Measurements from ENCODE around the gene FMNL2.

FMNL2 gene

GRCh38 chr2:152400607-152401214 lies 65.7 kb downstream of the FMNL2 start:
- no peaks in the 10 kb centered on the region for H3K79me2 ChIP-seq (ENCODE audit: insufficient read depth, low read length)
- no peaks in the 10 kb centered on the region for H3F3A ChIP-seq (ENCODE audit: insufficient read depth)
- H3K36me3 ChIP-seq (ENCODE audit: low read length): no peaks in the 10 kb centered on the region
- H3K9me3 ChIP-seq (ENCODE audit: insufficient read depth, low read length): no peaks in the 10 kb centered on the region
- TF ChIP-seq EZH2phosphoT487 (conservative IDR thresholded peaks at IDR 0.05; ENCODE audit: low read length) (no peak), CTCF (IDR thresholded peaks at IDR 0.05; ENCODE audit: insufficient read depth, low read length, poor library complexity, severe bottlenecking) (no peak)
- no peaks in the 10 kb centered on the region for H3K27me3 ChIP-seq (ENCODE audit: low read length)
- no peak overlapping the region for H3K9ac ChIP-seq (ENCODE audit: low read length)
- H3K4me2 ChIP-seq (ENCODE audit: low read depth, low read length, poor library complexity, severe bottlenecking): no peak overlapping the region
- H3K4me3 ChIP-seq (ENCODE audit: insufficient read depth, low read length, poor library complexity, severe bottlenecking): no peak overlapping the region
- no peaks in the 10 kb centered on the region for H3K9me2 ChIP-seq (replicated peaks; ENCODE audit: insufficient read depth, low read length)
- no peak overlapping the region for H2AFZ ChIP-seq (ENCODE audit: low read depth, low read length, severe bottlenecking)
- no peak overlapping the region for H3K27ac ChIP-seq (ENCODE audit: low read depth, low read length)
- H4K20me1 ChIP-seq (ENCODE audit: low read depth, low read length): no peaks in the 10 kb centered on the region; the same call in 1 of the 2 replicates

GRCh38 chr2:152402780-152403759 lies 68.1 kb downstream of the FMNL2 start:
- H3K9me3 ChIP-seq (ENCODE audit: insufficient read depth, low read length): no peaks in the 10 kb centered on the region
- TF ChIP-seq CTCF (IDR thresholded peaks at IDR 0.05; ENCODE audit: insufficient read depth, low read length, poor library complexity, severe bottlenecking): no peak
- no peak for TF ChIP-seq EZH2phosphoT487 (conservative IDR thresholded peaks at IDR 0.05; ENCODE audit: low read length)
- no peaks in the 10 kb centered on the region for H3K27me3 ChIP-seq (ENCODE audit: low read length)
- H3K79me2 ChIP-seq (ENCODE audit: insufficient read depth, low read length): no peaks in the 10 kb centered on the region
- no peaks in the 10 kb centered on the region for H3F3A ChIP-seq (ENCODE audit: insufficient read depth)
- no peak overlapping the region for H3K4me3 ChIP-seq (ENCODE audit: insufficient read depth, low read length, poor library complexity, severe bottlenecking)
- no peaks in the 10 kb centered on the region for H3K36me3 ChIP-seq (ENCODE audit: low read length)
- H2AFZ ChIP-seq (ENCODE audit: low read depth, low read length, severe bottlenecking): no peak overlapping the region
- H3K27ac ChIP-seq (ENCODE audit: low read depth, low read length): no peak overlapping the region
- no peaks in the 10 kb centered on the region; the same call in 1 of the 2 replicates for H4K20me1 ChIP-seq (ENCODE audit: low read depth, low read length)
- no peak overlapping the region for H3K9ac ChIP-seq (ENCODE audit: low read length)
- H3K9me2 ChIP-seq (replicated peaks; ENCODE audit: insufficient read depth, low read length): no peaks in the 10 kb centered on the region
- H3K4me2 ChIP-seq (ENCODE audit: low read depth, low read length, poor library complexity, severe bottlenecking): no peak overlapping the region

- no peaks in the 10 kb centered on the region for H3K27me3 ChIP-seq (ENCODE audit: low read length)
- no peaks in the 10 kb centered on the region for H3K79me2 ChIP-seq (ENCODE audit: insufficient read depth, low read length)
- no peaks in the 10 kb centered on the region; the same call in 1 of the 2 replicates for H4K20me1 ChIP-seq (ENCODE audit: low read depth, low read length)
- H2AFZ ChIP-seq (ENCODE audit: low read depth, low read length, severe bottlenecking): no peak overlapping the region
- H3K9me3 ChIP-seq (ENCODE audit: insufficient read depth, low read length): no peaks in the 10 kb centered on the region
- no peaks in the 10 kb centered on the region for H3K9me2 ChIP-seq (replicated peaks; ENCODE audit: insufficient read depth, low read length)
- no peak overlapping the region for H3K4me2 ChIP-seq (ENCODE audit: low read depth, low read length, poor library complexity, severe bottlenecking)
- H3K36me3 ChIP-seq (ENCODE audit: low read length): no peaks in the 10 kb centered on the region
- H3K27ac ChIP-seq (ENCODE audit: low read depth, low read length): no peak overlapping the region
- no peak overlapping the region for H3K4me3 ChIP-seq (ENCODE audit: insufficient read depth, low read length, poor library complexity, severe bottlenecking)
- H3K9ac ChIP-seq (ENCODE audit: low read length): no peak overlapping the region
- TF ChIP-seq EZH2phosphoT487 (conservative IDR thresholded peaks at IDR 0.05; ENCODE audit: low read length): no peak
- no peaks in the 10 kb centered on the region for H3F3A ChIP-seq (ENCODE audit: insufficient read depth)
These were observed 70.5 kb downstream of the FMNL2 start for GRCh38 chr2:152405206-152406118.

Measured in SU-DHL-6 (cell line).